OCI-M2 (cell line): Measurements from ENCODE around the gene C16orf90.
"Not testable (repeated sequence)": the region's sequence is repeated elsewhere in the genome, so short reads cannot be mapped to it uniquely, and the experiment has no call there.

Experiments
- DNase-seq: peaks from one replicate; lab custom pipeline; 2025; ENCODE audit not compliant: unreplicated experiment; lab: John Stamatoyannopoulos, UW

The C16orf90 gene

GRCh38 chr16:3513892-3514583 lies 18.7 kb upstream of the C16orf90 start:
- no peak for DNase-seq

- no peak for DNase-seq
These were observed 16.2 kb upstream of the C16orf90 start for GRCh38 chr16:3511286-3512180.

GRCh38 chr16:3510416-3510815 lies 15.1 kb upstream of the C16orf90 start:
- DNase-seq, result no peak

GRCh38 chr16:3509470-3509928 lies 14.2 kb upstream of the C16orf90 start:
- no peak for DNase-seq

GRCh38 chr16:3508736-3509135 lies 13.4 kb upstream of the C16orf90 start:
- DNase-seq, result no peak

DNA sequence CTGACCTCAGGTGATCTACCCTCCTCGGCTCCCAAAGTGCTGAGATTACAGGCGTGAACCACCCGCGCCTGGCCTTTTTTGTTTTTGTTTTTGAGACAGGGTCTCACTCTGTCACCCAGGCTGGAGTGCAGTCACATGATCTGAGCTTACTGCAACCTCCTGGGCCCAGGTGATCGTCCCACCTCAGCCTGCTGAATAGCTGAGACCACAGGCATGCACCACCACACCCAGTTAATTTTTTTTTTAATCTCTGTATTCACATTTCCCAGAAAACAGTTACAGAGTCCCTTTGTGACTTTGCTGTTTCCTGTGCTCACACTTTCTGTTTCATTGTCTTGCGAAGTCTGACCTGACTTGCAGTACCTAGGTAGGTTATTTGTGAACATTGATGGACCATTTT lies 8.2 kb upstream of the C16orf90 start:
- DNase-seq, result no peak

GRCh38 chr16:3501783-3502400 lies 6.6 kb upstream of the C16orf90 start:
- no peak for DNase-seq

DNA sequence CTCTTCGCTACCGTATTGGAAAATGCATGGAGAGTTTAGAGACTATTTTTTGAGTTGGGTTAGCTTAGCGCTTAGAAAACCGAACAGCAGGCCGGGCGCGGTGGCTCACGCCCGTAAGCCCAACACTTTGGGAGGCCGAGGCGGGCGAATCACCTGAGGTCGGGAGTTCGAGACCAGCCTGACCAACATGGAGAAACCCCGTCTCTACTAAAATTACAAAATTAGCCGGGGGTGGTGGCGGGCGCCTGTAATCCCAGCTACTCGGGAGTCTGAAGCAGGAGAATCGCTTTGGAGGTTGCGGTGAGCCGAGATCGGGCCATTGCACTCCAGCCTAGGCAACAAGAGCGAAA lies 6.1 kb upstream of the C16orf90 start:
- not testable (repeated sequence) for DNase-seq

DNA sequence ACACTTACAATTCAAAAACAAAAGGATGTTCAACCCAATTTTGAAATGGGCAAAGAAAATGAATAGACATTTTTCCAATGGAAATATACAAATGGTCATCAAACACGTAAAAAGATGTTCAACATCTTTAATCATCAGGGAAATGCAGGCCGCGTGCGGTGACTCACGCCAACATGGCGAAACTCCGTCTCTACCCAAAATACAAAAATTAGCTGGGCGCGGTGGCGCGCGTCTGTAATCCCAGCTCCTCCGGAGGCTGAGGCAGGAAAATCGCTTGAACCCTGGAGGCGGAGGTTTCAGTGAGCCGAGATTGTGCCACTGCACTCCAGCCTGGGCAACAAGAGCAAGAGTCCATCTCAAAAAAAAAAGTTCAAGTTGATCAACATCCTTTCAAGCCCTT lies 3.7 kb upstream of the C16orf90 start:
- DNase-seq, result no peak

- no peak for DNase-seq
These were observed 2.5 kb upstream of the C16orf90 start for GRCh38 chr16:3497771-3498170.

DNA sequence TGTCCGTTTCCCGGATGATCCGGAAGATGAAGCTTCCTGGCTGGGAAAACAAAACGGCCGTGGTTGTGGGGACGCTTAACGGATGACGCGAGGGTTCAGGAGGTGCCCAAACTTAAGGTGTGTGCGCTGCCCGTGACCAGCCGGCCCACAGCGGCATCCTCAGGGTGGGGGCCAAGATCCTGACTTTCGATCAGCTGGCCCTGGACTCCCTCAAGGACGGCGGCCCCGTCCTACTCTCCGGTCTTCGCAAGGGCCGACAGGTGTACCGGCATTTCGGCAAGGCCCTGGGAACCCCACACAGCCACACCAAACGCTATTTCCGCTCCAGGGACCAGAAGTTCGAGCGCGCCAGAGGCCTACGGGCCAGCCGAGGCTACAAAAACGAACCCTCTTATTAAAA lies 1.1 kb upstream of the C16orf90 start:
- no peak for DNase-seq

DNA sequence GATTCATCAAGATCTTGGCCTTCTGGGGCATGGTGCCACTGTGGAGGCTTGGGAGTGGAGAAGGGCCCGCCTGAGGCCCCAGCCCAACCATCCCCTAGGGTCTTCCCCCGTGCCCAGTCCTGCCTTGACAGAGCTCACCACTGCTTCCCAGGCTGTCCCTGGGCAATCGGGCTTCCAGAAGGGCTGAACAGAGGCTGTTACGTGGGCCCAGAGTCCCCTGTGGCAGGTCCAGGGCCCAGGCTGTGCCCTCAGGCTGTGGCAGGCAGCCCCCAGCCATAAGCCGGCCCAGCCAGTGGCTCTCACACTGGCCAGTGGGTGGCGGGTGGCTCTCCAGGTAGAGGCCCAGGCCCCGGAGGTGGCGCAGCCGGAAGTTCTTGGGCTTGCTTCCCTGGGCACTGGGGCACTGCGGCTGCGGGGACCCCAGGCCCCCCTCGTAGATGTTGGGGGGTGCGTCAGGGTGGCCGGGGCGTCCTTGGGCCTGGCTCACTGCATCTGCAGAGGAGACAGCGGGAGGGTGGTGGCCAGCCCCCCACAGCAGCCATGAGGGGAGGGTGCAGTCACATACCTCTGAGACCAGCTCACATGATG lies 809 bp downstream of the C16orf90 start:
- no peak for DNase-seq

DNA sequence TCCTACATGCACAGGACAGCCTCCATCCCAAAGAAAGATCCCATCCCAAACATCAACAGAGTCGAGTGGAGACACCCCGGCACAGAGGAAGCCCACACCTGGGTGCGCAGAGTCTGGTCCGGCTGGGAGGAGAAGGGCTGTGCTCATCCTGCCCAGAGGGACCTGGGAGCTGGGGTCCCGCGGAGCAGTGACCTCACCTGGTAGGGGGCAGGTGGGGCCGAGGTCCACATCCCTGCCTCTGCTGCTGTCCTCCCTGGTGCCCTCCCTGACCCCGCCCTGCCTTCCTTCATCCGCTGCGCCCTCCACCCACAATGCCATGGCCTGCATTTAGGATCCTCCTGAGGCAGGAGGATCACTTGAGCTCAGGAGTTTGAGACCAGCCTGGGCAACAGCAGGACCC lies 2.9 kb downstream of the C16orf90 start:
- no peak for DNase-seq

- no peak for DNase-seq
These were observed 4.2 kb downstream of the C16orf90 start for GRCh38 chr16:3490911-3491629.

DNA sequence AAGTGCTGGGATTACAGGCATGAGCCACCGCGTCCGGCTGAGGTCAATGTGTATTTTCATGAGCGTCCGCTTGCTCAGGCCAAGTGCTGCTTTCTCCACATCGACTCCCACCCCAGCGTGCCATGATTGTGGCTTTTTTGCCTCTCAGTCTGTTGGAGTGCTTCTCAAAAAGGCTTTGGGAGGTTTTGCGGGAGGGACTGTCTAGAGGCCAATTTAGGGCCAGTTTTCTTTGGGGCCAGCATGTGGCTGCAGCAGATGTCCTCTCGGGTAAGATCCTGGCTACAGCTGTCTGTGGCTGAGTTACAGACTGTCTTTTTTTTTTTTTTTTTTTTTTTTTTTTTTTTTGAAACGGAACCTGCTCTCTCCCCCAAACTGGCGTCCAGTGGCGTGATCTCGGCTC lies 6.5 kb downstream of the C16orf90 start:
- no peak for DNase-seq

DNA sequence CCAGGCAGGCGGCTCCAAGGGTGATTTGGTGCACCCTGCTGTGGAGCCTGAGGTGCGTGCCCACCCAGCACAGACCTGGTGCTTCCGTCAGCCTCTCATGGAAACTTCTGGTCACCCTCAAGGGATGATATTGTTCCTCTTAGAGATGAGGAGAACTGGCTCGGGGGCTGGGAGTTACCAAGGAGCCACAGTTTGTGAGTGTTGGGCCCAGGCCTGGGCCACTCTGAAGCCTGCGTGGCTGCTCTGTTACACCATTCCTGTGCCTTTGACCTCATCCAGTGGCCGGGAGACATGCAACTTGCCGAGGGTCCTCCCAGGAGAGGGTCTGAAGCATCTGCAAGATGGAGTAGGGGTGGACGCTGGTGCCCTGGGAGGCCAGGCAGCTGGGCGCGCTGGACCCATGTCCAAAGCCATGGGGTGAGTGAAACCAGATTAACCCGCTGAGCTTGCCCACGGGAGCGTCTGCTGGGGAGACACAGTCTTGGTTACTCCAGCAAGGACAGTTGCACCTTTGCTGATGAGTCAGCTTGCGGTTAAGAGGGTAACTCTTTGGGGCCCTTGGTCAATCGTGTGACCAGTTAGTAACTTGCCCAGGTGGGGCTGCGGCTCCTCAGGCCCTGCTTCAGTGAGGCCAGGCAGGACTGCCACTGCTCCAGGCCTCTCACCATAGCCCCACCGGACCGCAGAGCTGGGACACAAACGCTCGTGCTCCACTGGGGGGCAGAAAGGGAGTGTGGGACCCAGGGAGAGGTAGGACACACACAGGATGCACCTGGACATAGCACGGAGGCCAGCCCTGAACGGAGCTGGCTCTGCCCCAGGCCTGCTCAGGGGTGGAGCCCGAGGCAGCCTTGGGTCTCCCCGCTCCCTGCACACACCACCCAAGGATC lies 7.5 kb downstream of the C16orf90 start:
- no peak for DNase-seq

GRCh38 chr16:3486506-3487215 lies 8.6 kb downstream of the C16orf90 start:
- no peak for DNase-seq

GRCh38 chr16:3485821-3486505 lies 9.3 kb downstream of the C16orf90 start:
- DNase-seq, result no peak
